Retinal pigment epithelial cell (primary cell): ENCODE data around the gene OVOL3.
A peak's percentile ranks its signal among the peaks of the same experiment; 100 is the strongest.

Source experiments
- DNase-seq: peaks from one replicate; pipeline ENCODE4 v3.0.0-alpha.2; 2010; ENCODE audit warnings: low read depth
- H3K4me3 ChIP-seq: 2 replicates; pipeline ENCODE4 v1.5.1; 2011; ENCODE audit warnings: mild to moderate bottlenecking, low read length, control low read depth, moderate library complexity
- CTCF ChIP-seq: conservative IDR thresholded peaks from 2 replicates; pipeline ENCODE4 v1.5.1; 2011; ENCODE audit warnings: low read depth, low read length, control low read depth, inconsistent platforms

Gene OVOL3

GRCh38 chr19:36152352-36153091, 41.6 kb downstream of the OVOL3 start, which contains the start of gene COX7A1:
Gene COX7A1 (minus strand): TSS chr19:36152447. CDS start chr19:36152407, 40 bp downstream.
- DNase-seq: no peak
- peak within 1 kb of the TSS; percentile 21 for H3K4me3 ChIP-seq
- no peak for TF ChIP-seq CTCF

DNA sequence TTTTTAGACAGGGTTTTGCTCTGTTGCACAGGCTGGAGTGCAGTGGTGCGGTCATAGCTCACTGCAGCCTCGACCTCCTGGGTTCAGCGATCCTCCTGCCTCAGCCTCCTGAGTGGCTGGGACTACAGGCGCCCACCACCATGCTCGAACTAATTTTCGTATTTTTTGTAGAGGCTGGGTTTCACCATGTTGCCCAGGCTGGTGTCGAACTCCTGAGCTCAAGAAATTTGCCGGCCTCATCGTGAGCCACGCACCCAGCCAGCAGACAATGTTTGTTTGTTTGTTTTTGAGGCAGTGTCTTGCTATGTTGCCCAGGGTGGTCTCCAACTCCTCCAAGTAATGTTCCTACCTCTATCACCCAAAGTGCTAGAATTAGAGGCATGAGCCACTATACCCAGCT, 42.2 kb downstream of the OVOL3 start:
- no peak for TF ChIP-seq CTCF
- no peak for DNase-seq
- no peak overlapping the region for H3K4me3 ChIP-seq

- H3K4me3 ChIP-seq: no peak overlapping the region
- no peak for DNase-seq
- no peak for TF ChIP-seq CTCF
Observed at GRCh38 chr19:36160821-36161596, 50.1 kb downstream of the OVOL3 start.
